ENCODE data around the gene ARRDC1.

- no peak for TF ChIP-seq CTCF (conservative IDR thresholded peaks at IDR 0.05; ENCODE audit: low read depth, low read length)
- TF ChIP-seq EZH2 (IDR thresholded peaks at IDR 0.05; ENCODE audit: low read length, unreplicated experiment) = no peak
Observed at GRCh38 chr9:137613738-137614523, 8.4 kb downstream of the ARRDC1 start.
